ENCODE results near the gene PRELID1. TPM values are rescaled to one million over a fixed set of nuclear protein-coding genes. Genes with fewer than 3 reads are reported as not detected.

Gene PRELID1
- total and polyA plus RNA-seq, 2 donors from 2014 or later: 90.8 to 351 TPM

DNA sequence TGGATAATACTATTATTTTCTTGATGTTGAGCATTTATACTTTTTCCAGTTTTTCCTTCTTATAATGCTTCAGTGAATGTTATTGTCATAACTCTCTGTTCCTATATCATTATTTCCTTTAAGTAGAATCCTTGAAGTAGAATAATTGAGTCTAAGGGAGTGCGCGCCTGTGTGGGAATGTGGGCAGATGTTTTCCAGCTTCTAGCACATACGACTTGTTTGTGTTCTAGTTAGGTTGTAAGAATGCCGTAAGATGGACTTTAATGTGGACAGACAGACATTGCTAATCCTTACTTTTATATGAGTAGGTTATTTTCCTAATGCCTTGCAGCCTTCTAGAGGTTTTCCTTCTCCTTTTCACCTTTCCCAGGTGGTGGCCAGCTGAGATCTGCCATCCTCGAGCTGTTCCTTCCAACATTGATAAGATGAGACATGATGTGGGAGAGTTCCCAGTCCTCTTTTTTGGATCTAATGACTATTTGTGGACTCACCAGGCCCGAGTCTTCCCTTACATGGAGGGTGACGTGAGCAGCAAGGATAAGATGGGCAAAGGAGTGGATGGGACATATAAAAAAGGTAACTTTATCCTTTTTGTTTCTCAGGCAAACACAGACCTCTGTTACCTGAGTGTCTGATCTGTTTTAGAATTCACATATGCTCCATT, 34.2 kb upstream of the PRELID1 start:
- no peak overlapping the region for H3K9ac ChIP-seq (ENCODE audit: low read length in 3 of 3)
- no peak overlapping the region for H3K4me3 ChIP-seq (ENCODE audit: low read length in 3 of 3)
- no peaks in the 10 kb centered on the region for H3K9me3 ChIP-seq (ENCODE audit: control insufficient read depth in 2 of 3, insufficient read depth in 1 of 3, low read length in 3 of 3)
- intact Hi-C loops (cut with DNase I): no loop called here
- H3K4me1 ChIP-seq (ENCODE audit: control insufficient read depth in 2 of 3, insufficient read depth in 2 of 3, low read depth in 1 of 3, low read length in 3 of 3): peaks cover 0 to 3% (median 0%) of the 10 kb centered on the region in 3 donors
- H3K36me3 ChIP-seq (ENCODE audit: control insufficient read depth in 2 of 3, insufficient read depth in 3 of 3, low read length in 3 of 3): peaks cover 5 to 55% (median 23%) of the 10 kb centered on the region in 3 donors
- FAIRE-seq: no peak
- DNase-seq: no peak
- no peak overlapping the region for H3K27ac ChIP-seq (ENCODE audit: low read depth in 2 of 2, low read length in 2 of 2)
- TF ChIP-seq, protein P1, sequence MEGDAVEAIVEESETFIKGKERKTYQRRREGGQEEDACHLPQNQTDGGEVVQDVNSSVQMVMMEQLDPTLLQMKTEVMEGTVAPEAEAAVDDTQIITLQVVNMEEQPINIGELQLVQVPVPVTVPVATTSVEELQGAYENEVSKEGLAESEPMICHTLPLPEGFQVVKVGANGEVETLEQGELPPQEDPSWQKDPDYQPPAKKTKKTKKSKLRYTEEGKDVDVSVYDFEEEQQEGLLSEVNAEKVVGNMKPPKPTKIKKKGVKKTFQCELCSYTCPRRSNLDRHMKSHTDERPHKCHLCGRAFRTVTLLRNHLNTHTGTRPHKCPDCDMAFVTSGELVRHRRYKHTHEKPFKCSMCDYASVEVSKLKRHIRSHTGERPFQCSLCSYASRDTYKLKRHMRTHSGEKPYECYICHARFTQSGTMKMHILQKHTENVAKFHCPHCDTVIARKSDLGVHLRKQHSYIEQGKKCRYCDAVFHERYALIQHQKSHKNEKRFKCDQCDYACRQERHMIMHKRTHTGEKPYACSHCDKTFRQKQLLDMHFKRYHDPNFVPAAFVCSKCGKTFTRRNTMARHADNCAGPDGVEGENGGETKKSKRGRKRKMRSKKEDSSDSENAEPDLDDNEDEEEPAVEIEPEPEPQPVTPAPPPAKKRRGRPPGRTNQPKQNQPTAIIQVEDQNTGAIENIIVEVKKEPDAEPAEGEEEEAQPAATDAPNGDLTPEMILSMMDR (IDR thresholded peaks at IDR 0.05; ENCODE audit: borderline replicate concordance, extremely low read depth, insufficient read depth): no peak
- H3K27me3 ChIP-seq (ENCODE audit: control insufficient read depth, insufficient read depth, low read length): no peaks in the 10 kb centered on the region

DNA sequence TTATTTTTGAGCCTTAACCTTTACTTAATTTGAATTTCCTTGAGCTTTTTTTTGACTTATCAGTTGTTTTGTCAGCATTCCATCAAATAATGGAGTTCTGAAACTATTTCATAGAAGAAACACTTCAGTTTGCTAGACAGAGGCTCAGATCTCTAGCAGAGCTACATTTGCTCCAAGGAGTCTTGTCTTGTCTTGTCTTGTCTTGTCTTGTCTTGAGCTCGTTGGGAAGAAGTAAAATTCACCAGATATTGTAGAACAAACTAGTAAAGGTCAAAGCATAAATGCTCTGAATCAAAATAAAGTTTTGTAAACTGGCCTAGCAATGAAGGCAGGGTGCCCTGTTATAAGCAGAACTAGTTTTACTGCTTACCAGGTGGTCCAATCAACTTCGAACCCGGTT, 33.6 kb upstream of the PRELID1 start:
- H3K4me1 ChIP-seq (ENCODE audit: control insufficient read depth in 2 of 3, insufficient read depth in 2 of 3, low read depth in 1 of 3, low read length in 3 of 3): peaks cover 0 to 3% (median 0%) of the 10 kb centered on the region in 3 donors
- no peaks in the 10 kb centered on the region for H3K9me3 ChIP-seq (ENCODE audit: control insufficient read depth in 2 of 3, insufficient read depth in 1 of 3, low read length in 3 of 3)
- TF ChIP-seq, protein P1 (IDR thresholded peaks at IDR 0.05; ENCODE audit: borderline replicate concordance, extremely low read depth, insufficient read depth): no peak
- DNase-seq (no peak), FAIRE-seq (no peak)
- H3K4me3 ChIP-seq (ENCODE audit: low read length in 3 of 3): no peak overlapping the region
- H3K27me3 ChIP-seq (ENCODE audit: control insufficient read depth, insufficient read depth, low read length): no peaks in the 10 kb centered on the region
- H3K36me3 ChIP-seq (ENCODE audit: control insufficient read depth in 2 of 3, insufficient read depth in 3 of 3, low read length in 3 of 3): peaks cover 5 to 57% (median 23%) of the 10 kb centered on the region in 3 donors
- H3K9ac ChIP-seq (ENCODE audit: low read length in 3 of 3): no peak overlapping the region
- H3K27ac ChIP-seq (ENCODE audit: low read depth in 2 of 2, low read length in 2 of 2): no peak overlapping the region
- intact Hi-C loops (cut with DNase I): no loop called here

DNA sequence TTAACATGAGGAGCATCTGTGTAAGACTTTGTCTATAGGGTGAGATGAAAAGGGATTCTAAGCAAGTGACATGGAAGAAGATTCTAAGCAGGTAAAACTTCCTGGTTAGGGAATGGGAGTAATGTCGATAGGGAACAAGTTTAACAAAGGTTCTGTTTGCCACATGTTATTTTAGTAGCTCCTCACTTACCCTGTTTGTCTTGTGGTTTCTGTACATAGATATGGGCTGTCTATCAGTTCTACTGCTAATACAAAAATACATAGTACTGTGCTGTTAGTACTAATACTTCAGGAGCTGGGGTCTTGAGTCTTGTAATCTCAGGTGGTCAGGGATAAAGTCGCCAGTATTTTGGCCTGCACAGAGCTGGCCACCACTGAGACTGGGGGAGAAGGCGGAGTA, 32.9 kb upstream of the PRELID1 start:
- H3K27ac ChIP-seq (ENCODE audit: low read depth in 2 of 2, low read length in 2 of 2): no peak overlapping the region
- no peak overlapping the region for H3K9ac ChIP-seq (ENCODE audit: low read length in 3 of 3)
- intact Hi-C loops (cut with DNase I): no loop called here
- H3K27me3 ChIP-seq (ENCODE audit: control insufficient read depth, insufficient read depth, low read length): no peaks in the 10 kb centered on the region
- no peaks in the 10 kb centered on the region for H3K9me3 ChIP-seq (ENCODE audit: control insufficient read depth in 2 of 3, insufficient read depth in 1 of 3, low read length in 3 of 3)
- TF ChIP-seq, protein P1 (IDR thresholded peaks at IDR 0.05; ENCODE audit: borderline replicate concordance, extremely low read depth, insufficient read depth): no peak
- H3K36me3 ChIP-seq (ENCODE audit: control insufficient read depth in 2 of 3, insufficient read depth in 3 of 3, low read length in 3 of 3): peaks cover 5 to 58% (median 23%) of the 10 kb centered on the region in 3 donors
- DNase-seq: no peak
- no peak for FAIRE-seq
- peaks cover 0 to 3% (median 0%) of the 10 kb centered on the region in 3 donors for H3K4me1 ChIP-seq (ENCODE audit: control insufficient read depth in 2 of 3, insufficient read depth in 2 of 3, low read depth in 1 of 3, low read length in 3 of 3)
- no peak overlapping the region for H3K4me3 ChIP-seq (ENCODE audit: low read length in 3 of 3)
